CD4-positive, alpha-beta T cell treated with Interleukin-6 at 100 ng/mL for 8 hours (primary cell): Measurements from ENCODE around the gene SDK1.

Source experiments
- DNase-seq: peaks from one replicate; pipeline ENCODE4 v3.0.0-alpha.2; 2020; ENCODE audit warnings: mixed read lengths, low spot score

The SDK1 gene

GRCh38 chr7:3591219-3591618 lies 290.2 kb downstream of the SDK1 start:
- no peak for DNase-seq

DNA sequence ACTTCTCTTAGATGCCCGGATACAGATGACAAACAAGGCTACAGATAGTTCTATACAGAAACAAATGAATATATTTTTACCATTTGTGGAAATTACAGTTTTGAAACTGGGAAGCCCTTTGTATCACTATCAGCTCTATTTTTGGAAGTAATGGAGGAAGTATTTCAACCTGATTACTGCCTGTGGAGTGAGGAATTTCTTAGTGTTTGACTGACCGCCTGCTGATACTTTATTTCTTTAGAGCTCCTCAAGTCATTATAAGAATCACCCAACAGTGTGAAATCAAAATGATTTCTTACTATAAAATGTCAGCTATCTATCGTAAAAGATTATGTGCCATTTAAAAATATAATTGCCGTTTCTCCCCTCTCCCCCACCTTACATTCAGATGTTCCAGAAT lies 290.9 kb downstream of the SDK1 start:
- DNase-seq: no peak

DNA sequence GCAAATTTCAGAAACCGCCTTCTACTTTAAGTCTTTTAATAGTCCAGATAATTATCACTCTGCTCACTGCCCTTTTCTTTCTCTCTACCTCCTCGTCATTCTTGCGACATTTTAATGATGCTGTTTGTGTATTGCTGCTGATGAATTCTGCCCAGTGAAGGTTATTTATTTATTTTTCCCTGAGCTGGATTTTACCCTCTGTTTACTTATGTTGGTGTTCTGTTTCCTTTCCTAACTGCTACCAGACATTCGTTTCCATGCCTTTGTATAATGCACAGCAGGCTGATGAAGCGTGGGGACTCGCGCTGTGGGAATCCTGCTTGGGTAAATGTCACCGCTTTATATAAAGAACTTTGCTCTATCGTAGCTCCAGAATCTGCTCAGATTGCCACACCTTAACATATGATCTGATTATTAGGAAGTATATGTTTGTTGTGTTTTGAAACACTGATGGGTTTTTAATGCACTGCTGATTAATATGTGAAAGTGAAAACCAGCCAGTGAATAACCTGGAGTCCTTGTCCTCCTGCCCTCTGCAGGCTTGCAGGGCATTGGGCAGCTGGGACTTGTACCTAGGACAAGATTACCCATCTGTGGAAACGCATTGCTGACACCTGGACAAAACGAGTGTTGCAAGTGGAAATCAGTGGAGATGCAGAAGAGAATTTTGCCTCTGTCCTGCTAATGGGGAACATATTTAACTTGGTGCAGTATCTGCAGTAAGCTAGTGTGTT lies 291.5 kb downstream of the SDK1 start:
- DNase-seq: no peak

- DNase-seq: no peak
These were observed 293.8 kb downstream of the SDK1 start for GRCh38 chr7:3594901-3595300.

DNA sequence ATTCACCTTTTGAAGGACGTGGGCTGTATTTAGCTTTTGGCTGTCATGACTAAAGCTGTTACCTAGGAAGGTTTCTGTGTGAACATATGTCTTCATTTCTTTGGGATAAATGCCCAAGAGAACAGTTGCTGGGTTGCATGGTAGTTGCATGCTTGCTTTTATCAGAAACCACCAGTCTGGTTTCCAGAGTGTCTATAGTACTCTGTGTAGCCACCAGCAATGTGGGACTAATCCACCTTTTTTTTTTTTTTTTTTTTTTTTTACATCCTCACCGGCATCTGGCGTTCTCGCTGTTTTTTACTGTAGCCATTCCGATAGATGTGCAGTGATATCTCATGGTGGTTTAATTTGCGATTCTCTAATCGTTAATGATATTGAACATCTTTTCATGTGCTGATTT lies 297.8 kb downstream of the SDK1 start:
- DNase-seq: no peak

DNA sequence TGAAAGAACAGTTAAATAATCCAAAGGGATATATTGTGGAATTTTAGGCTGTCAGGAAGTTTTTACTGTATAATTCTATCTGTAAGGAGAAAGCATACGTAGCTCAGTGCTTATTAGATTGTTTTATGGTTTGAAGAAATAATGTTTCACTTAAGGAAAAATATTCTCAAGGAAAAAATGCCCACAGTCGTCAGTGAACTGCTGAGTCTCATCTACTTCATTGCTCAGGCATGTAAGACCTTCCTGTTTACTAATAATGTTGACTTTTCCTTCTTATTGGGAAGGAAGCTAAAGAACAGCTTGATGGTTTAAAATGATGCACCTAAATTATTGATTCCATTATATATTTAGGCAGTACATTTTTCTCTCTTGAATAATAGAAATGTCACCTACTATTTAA lies 304.2 kb downstream of the SDK1 start:
- no peak for DNase-seq

DNA sequence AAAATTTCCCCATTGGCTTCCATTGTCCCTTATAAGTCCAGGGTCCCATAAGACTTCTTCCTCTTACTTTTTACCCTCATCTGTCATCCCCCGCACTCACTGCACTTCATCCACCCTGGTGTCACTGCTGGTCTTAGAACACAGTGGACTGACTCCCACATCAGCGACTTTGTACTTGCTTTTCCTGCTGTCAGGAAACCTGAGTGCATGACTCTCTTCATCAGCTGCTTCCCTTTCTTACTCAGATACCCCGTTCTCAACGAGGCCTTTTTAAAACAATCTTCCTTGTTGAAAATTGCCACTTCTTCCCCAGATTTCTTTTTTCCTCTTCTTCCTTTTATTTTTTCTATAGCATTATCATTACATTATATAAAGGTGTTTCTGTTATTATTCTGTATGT lies 305.4 kb downstream of the SDK1 start:
- no peak for DNase-seq

DNA sequence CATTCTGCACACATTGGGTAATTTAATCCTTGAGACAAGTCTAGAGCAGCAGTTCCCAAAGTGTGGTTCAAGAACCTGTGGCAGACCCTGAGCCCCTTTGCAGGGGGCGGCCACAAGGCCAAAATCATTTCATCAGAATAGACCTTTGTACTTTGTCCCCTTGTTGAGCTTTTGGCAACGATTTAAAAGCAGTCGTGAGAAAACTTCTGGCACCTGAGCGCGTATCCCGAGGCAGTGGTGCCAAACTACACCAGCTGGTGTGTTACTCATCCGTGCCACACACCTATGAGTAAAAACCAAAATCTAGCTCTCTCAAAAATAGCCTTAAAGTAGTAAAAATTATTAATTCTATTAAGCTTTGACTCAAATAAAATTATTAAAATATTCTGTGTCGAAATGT lies 306.8 kb downstream of the SDK1 start:
- DNase-seq: no peak

DNA sequence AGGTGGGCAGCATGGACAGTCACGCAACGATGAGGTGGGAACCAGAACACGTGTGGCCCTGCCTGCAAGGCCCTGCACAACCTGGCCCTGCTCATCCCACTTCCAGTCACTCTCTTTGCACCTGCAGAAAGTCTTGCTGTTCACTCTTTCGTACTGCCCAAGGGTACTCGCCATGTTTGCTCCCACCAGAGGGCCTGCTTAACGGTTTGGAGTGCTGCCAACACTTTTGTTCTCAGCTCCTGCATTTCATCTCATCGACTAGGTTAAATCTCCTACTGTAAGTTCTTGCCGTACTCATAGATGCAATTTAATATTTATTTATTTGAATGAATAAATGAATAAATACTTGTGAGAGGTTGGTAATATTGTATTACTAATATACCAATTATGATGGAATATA lies 315.3 kb downstream of the SDK1 start:
- no peak for DNase-seq

- no peak for DNase-seq
These were observed 329.0 kb downstream of the SDK1 start for GRCh38 chr7:3630081-3630480.

DNA sequence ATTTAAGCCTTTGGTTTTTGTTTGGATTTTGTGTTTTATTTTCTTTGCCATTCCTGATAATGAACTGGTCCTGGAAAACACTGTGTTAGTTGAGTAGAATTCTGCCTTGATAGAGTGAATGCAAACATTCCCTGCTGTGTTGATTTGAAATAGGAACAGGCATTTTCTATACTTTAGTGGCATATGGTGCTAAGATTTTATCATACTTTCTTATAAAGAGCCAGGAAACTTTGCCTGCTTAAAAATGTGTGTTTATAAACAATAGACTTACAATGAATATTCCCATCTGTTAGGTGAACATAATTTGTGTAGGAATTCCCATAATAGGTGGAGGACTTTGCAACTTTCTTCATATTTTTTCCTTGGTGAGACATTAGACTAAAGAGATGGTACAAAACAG lies 333.3 kb downstream of the SDK1 start:
- DNase-seq: no peak

GRCh38 chr7:3636131-3636860 lies 335.2 kb downstream of the SDK1 start:
- DNase-seq: no peak

GRCh38 chr7:3639253-3639652 lies 338.2 kb downstream of the SDK1 start:
- no peak for DNase-seq

GRCh38 chr7:3641582-3641981 lies 340.5 kb downstream of the SDK1 start:
- no peak for DNase-seq

- no peak for DNase-seq
These were observed 342.0 kb downstream of the SDK1 start for GRCh38 chr7:3643091-3643490.

DNA sequence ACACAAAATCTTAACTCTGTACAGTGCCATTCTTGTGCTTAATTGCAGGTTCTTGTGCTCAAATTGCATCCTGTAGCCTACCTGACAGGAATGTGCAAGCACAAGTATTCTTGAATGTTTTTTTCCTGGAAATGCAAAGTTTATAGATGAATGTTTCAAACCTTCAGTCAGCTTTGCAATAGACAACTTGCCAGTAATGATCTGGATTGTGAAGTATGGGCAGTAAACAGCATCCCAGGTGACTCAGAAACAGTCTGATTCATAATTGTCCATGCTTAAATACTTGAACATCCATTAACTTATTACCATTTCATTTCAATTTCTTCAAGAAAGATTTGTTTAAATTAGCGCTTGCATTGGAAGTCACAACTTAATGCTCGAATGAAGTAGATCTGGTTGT lies 347.2 kb downstream of the SDK1 start:
- DNase-seq: no peak

- DNase-seq: no peak
These were observed 348.2 kb downstream of the SDK1 start for GRCh38 chr7:3649250-3649649.

GRCh38 chr7:3649678-3650440 lies 348.8 kb downstream of the SDK1 start:
- no peak for DNase-seq

GRCh38 chr7:3650844-3651243 lies 349.8 kb downstream of the SDK1 start:
- DNase-seq: no peak

GRCh38 chr7:3655635-3656034 lies 354.6 kb downstream of the SDK1 start:
- no peak for DNase-seq

DNA sequence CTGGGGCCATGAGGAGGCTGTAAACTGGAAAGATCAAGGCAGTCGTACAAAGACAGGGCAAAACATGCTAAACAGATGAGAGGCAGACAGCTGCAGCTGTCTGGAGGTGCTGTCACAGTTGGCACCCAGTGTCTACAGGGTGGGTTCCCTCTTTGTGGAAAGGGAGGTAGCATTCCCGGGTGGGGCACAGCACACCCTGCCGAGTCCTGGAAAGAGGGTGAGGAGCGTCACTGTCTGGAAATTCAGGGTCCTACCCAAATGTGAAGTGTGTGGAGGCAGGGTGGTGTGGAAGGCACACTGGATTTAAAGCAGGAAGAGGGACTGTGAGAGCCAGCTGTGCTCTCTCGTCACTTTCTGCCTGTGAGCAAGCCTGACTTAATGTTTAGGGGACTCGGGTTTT lies 356.2 kb downstream of the SDK1 start:
- no peak for DNase-seq

- DNase-seq: no peak
These were observed 367.7 kb downstream of the SDK1 start for GRCh38 chr7:3668743-3669142.

DNA sequence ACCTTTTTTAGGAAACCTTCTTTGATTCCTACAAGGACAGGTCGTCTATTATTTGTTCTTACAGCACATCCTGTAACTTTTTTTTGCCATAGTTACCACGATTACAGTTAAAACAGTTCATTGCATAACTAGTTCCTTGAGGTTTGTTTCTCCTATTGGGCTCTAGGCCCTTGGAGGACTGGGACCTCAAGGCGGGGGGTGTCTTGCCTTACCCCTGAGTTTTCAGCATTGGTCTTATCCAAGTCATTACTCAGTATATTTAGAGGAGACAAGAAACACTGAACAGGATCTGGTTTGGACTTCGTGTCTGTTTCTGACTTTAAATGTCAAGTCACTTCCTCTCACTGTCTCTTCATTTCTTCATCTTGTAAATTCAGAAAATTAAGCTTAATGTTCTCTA lies 369.8 kb downstream of the SDK1 start:
- DNase-seq: no peak
